Activated CD4-positive, alpha-beta memory T cell treated with anti-CD3 and anti-CD28 coated beads, Interleukin-2, amount 10 ng/mL, durations not matched to agents 7 days and 5 days (primary cell): Measurements from ENCODE around the gene TWSG1. TPM values are rescaled to one million over a fixed set of nuclear protein-coding genes. Genes with fewer than 3 reads are reported as not detected.
"Not testable (repeated sequence)": the region's sequence is repeated elsewhere in the genome, so short reads cannot be mapped to it uniquely, and the experiment has no call there.

ENCODE experiments used
- CTCF ChIA-PET: fragments of 350-600 bp; sonication (Branson Sonifier 250); formaldehyde crosslinking; loops from one replicate; lab custom pipeline; 2021; ENCODE audit warnings: antibody characterized with exemption, inconsistent platforms; lab: Charles Lee
- POLR2A ChIA-PET: fragments of 350-600 bp; sonication (Branson Sonifier 250); formaldehyde crosslinking; loops from one replicate; lab custom pipeline; 2021; ENCODE audit warnings: antibody characterized with exemption; lab: Charles Lee
- DNase-seq: peaks from one replicate; pipeline ENCODE4 v3.0.0-alpha.2; 2020
- H3K27ac Mint-ChIP-seq: one replicate; pipeline ENCODE4 v1.8.0; 2021; ENCODE audit warnings: mild to moderate bottlenecking, mixed read lengths
- H3K27me3 Mint-ChIP-seq: one replicate; pipeline ENCODE4 v1.8.0; 2021; ENCODE audit warnings: mixed read lengths
- H3K36me3 Mint-ChIP-seq: one replicate; pipeline ENCODE4 v1.8.0; 2021; ENCODE audit warnings: low read depth, mixed read lengths
- H3K4me1 Mint-ChIP-seq: one replicate; pipeline ENCODE4 v1.8.0; 2021; ENCODE audit warnings: mixed read lengths
- H3K4me3 Mint-ChIP-seq: one replicate; pipeline ENCODE4 v1.8.0; 2021; ENCODE audit warnings: mild to moderate bottlenecking, mixed read lengths
- H3K9me3 Mint-ChIP-seq: one replicate; pipeline ENCODE4 v1.8.0; 2021; ENCODE audit warnings: mixed read lengths
- total RNA-seq, 2 experiments: library from RNA; stranded (reverse); gene quantifications; one replicate each; pipeline ENCODE4 v1.2.3, GENCODE V29; 2021

The TWSG1 gene
- total RNA-seq, 2 experiments from 2014 or later, result 8.6 to 9.6 TPM

- DNase-seq, result no peak
- ChIA-PET CTCF (no interaction called here), POLR2A (no interaction called here)
- Mint-ChIP-seq H3K36me3 (no peaks in the 10 kb centered on the region), H3K27me3 (peaks cover 8% of the 10 kb centered on the region), H3K4me1 (no peaks in the 10 kb centered on the region), H3K4me3 (no peak overlapping the region), H3K27ac (no peak overlapping the region), H3K9me3 (no peaks in the 10 kb centered on the region)
Measured at GRCh38 chr18:9437021-9437437, 102.5 kb downstream of the TWSG1 start.

GRCh38 chr18:9437672-9438071 is 103.1 kb downstream of the TWSG1 start:
- H3K4me3 Mint-ChIP-seq, result no peak overlapping the region
- H3K36me3 Mint-ChIP-seq, result no peaks in the 10 kb centered on the region
- no peaks in the 10 kb centered on the region for H3K4me1 Mint-ChIP-seq
- no peak for DNase-seq
- no peaks in the 10 kb centered on the region for H3K9me3 Mint-ChIP-seq
- H3K27ac Mint-ChIP-seq, result no peak overlapping the region
- peaks cover 9% of the 10 kb centered on the region for H3K27me3 Mint-ChIP-seq
- POLR2A ChIA-PET, result no interaction called here
- CTCF ChIA-PET, result no interaction called here

GRCh38 chr18:9441061-9441460 is 106.5 kb downstream of the TWSG1 start:
- Mint-ChIP-seq H3K9me3 (no peaks in the 10 kb centered on the region), H3K4me3 (no peak overlapping the region), H3K36me3 (no peaks in the 10 kb centered on the region), H3K27me3 (peaks cover 9% of the 10 kb centered on the region), H3K27ac (no peak overlapping the region), H3K4me1 (no peaks in the 10 kb centered on the region)
- ChIA-PET CTCF (no interaction called here), POLR2A (no interaction called here)
- no peak for DNase-seq

- H3K4me1 Mint-ChIP-seq, result no peaks in the 10 kb centered on the region
- CTCF ChIA-PET, result no interaction called here
Measured at GRCh38 chr18:9444549-9444948, 110.0 kb downstream of the TWSG1 start.

GRCh38 chr18:9446839-9447238 is 112.3 kb downstream of the TWSG1 start:
- POLR2A ChIA-PET, result no interaction called here
- CTCF ChIA-PET, result no interaction called here
- H3K4me1 Mint-ChIP-seq, result no peaks in the 10 kb centered on the region
- no peak overlapping the region for H3K27ac Mint-ChIP-seq
- H3K36me3 Mint-ChIP-seq, result no peaks in the 10 kb centered on the region
- H3K27me3 Mint-ChIP-seq, result peaks cover 13% of the 10 kb centered on the region
- no peak for DNase-seq
- H3K9me3 Mint-ChIP-seq, result peaks cover 3% of the 10 kb centered on the region
- no peak overlapping the region for H3K4me3 Mint-ChIP-seq

More at GRCh38 chr18:9444549-9444948, 110.0 kb downstream of the TWSG1 start:
- Mint-ChIP-seq H3K27me3 (peaks cover 13% of the 10 kb centered on the region), H3K36me3 (no peaks in the 10 kb centered on the region), H3K9me3 (peaks cover 3% of the 10 kb centered on the region), H3K27ac (no peak overlapping the region), H3K4me3 (no peak overlapping the region)
- DNase-seq, result no peak
- POLR2A ChIA-PET, result no interaction called here

GRCh38 chr18:9447334-9447733 is 112.8 kb downstream of the TWSG1 start:
- H3K9me3 Mint-ChIP-seq, result peaks cover 3% of the 10 kb centered on the region
- no peak overlapping the region for H3K27ac Mint-ChIP-seq
- no peak for DNase-seq
- H3K36me3 Mint-ChIP-seq, result no peaks in the 10 kb centered on the region
- H3K4me1 Mint-ChIP-seq, result no peaks in the 10 kb centered on the region
- peaks cover 10% of the 10 kb centered on the region for H3K27me3 Mint-ChIP-seq
- ChIA-PET POLR2A (no interaction called here), CTCF (no interaction called here)
- H3K4me3 Mint-ChIP-seq, result no peak overlapping the region

GRCh38 chr18:9449600-9450414 is 115.2 kb downstream of the TWSG1 start:
- Mint-ChIP-seq H3K36me3 (no peaks in the 10 kb centered on the region), H3K27me3 (peaks cover 12% of the 10 kb centered on the region), H3K4me3 (no peak overlapping the region), H3K27ac (no peak overlapping the region), H3K9me3 (peaks cover 3% of the 10 kb centered on the region), H3K4me1 (no peaks in the 10 kb centered on the region)
- CTCF ChIA-PET, result no interaction called here
- POLR2A ChIA-PET, result no interaction called here
- DNase-seq, result no peak

- H3K27ac Mint-ChIP-seq, result not testable (repeated sequence)
Measured at GRCh38 chr18:9450920-9451319, 116.3 kb downstream of the TWSG1 start.

More at GRCh38 chr18:9450920-9451319, 116.3 kb downstream of the TWSG1 start:
- H3K4me3 Mint-ChIP-seq, CTCF ChIA-PET, H3K4me1 Mint-ChIP-seq, H3K9me3 Mint-ChIP-seq, DNase-seq, POLR2A ChIA-PET, H3K36me3 Mint-ChIP-seq: not testable (repeated sequence)
- H3K27me3 Mint-ChIP-seq, result peaks cover 12% of the 10 kb centered on the region

Other genes with a start within 250 kb of the TWSG1 start
- gene NDUFV2, start 232.1 kb upstream of the TWSG1 start, total RNA-seq, result 100 to 1,000 TPM; 288 to 295 TPM
- gene ANKRD12, start 198.0 kb upstream of the TWSG1 start, total RNA-seq, result 100 to 1,000 TPM; 103 to 111 TPM
- 10 to 100 TPM; 56.4 to 56.7 TPM for gene RALBP1, start 140.7 kb downstream of the TWSG1 start, total RNA-seq